ENCODE measurements around the gene RAB38. TPM values are rescaled to one million over a fixed set of nuclear protein-coding genes. Genes with fewer than 3 reads are reported as not detected.

Gene RAB38
- total RNA-seq, 2 experiments from 2014 or later = 0.28 to 0.44 TPM

DNA sequence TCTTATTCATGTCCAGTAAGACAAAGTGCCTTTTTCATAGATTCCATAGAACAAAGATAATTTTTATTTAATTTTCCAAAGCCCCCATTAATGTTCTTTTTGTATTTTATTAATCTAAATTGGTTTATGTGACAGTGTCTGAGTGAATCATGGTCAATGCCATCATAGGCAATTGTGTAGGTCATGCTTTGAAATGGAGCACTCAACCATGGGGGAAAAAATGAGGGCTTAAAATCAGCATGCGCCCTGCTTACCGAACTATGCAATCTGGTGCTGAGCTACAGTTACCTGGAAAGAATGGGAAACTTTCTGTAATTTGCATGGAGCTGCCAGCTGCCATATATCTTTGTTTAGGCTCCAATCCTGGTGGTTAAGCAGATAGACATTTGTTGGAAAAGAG is 28.4 kb upstream of the RAB38 start:
- H3K9me3 ChIP-seq (ENCODE audit: control insufficient read depth in 1 of 2, insufficient read depth in 1 of 2, low read length in 2 of 2) = no peaks in the 10 kb centered on the region
- H3K4me1 ChIP-seq (ENCODE audit: insufficient read depth, low read length) = no peaks in the 10 kb centered on the region
- H3K36me3 ChIP-seq (ENCODE audit: insufficient read depth, low read length) = no peaks in the 10 kb centered on the region
- ChIA-PET CTCF (no interaction called here), POLR2A (no interaction called here)
- no peak overlapping the region for H3K4me3 ChIP-seq (ENCODE audit: low read length)
- intact Hi-C loops (cut with DNase I, micrococcal nuclease) = no loop called here
- DNase-seq = no peak
- no peaks in the 10 kb centered on the region for H3K27me3 Mint-ChIP-seq
- TF ChIP-seq, protein P1, sequence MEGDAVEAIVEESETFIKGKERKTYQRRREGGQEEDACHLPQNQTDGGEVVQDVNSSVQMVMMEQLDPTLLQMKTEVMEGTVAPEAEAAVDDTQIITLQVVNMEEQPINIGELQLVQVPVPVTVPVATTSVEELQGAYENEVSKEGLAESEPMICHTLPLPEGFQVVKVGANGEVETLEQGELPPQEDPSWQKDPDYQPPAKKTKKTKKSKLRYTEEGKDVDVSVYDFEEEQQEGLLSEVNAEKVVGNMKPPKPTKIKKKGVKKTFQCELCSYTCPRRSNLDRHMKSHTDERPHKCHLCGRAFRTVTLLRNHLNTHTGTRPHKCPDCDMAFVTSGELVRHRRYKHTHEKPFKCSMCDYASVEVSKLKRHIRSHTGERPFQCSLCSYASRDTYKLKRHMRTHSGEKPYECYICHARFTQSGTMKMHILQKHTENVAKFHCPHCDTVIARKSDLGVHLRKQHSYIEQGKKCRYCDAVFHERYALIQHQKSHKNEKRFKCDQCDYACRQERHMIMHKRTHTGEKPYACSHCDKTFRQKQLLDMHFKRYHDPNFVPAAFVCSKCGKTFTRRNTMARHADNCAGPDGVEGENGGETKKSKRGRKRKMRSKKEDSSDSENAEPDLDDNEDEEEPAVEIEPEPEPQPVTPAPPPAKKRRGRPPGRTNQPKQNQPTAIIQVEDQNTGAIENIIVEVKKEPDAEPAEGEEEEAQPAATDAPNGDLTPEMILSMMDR (IDR thresholded peaks at IDR 0.05) = no peak
- no peaks in the 10 kb centered on the region for H3K36me3 Mint-ChIP-seq (ENCODE audit: low read depth)
- no peaks in the 10 kb centered on the region for H3K4me1 Mint-ChIP-seq (ENCODE audit: low read depth)
- no peak overlapping the region for H3K27ac ChIP-seq (ENCODE audit: low read depth in 1 of 2, low read length in 2 of 2)
- H3K27me3 ChIP-seq (ENCODE audit: control insufficient read depth in 1 of 2, insufficient read depth in 2 of 2, low read length in 2 of 2) = no peaks in the 10 kb centered on the region
- H3K9me3 Mint-ChIP-seq = no peaks in the 10 kb centered on the region
- no peak overlapping the region for H3K27ac Mint-ChIP-seq
- no peak overlapping the region for H3K4me3 Mint-ChIP-seq
- ATAC-seq (ENCODE audit: poor library complexity) = no peak

DNA sequence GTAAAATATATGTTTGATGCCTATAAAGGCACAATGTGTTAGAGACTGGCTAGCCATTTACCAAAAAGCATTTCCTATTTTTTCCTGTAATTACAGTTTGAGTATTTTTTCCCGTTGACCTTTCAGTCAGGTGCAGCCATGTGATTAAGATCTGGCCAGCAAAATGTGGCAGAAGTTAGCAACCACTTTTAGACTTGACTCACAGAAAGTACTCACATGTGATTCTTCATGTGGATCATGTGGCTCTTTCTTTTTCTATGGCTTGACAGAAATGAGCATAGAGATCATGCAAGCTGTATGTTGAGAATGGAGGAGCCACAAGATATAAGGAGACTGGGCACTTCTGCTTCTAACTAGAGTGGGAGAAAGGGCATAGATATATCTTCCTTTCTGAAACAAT is 27.3 kb upstream of the RAB38 start:
- H3K27me3 ChIP-seq (ENCODE audit: control insufficient read depth in 1 of 2, insufficient read depth in 2 of 2, low read length in 2 of 2) = no peaks in the 10 kb centered on the region
- ATAC-seq (ENCODE audit: poor library complexity) (no peak), DNase-seq (no peak)
- H3K4me1 ChIP-seq (ENCODE audit: insufficient read depth, low read length) = no peaks in the 10 kb centered on the region
- POLR2A ChIA-PET = no interaction called here
- Mint-ChIP-seq H3K27me3 (no peaks in the 10 kb centered on the region), H3K27ac (no peak overlapping the region), H3K9me3 (peaks cover 3% of the 10 kb centered on the region), H3K4me3 (no peak overlapping the region), H3K4me1 (ENCODE audit: low read depth) (no peaks in the 10 kb centered on the region), H3K36me3 (ENCODE audit: low read depth) (no peaks in the 10 kb centered on the region)
- no peak overlapping the region for H3K27ac ChIP-seq (ENCODE audit: low read depth in 1 of 2, low read length in 2 of 2)
- H3K9me3 ChIP-seq (ENCODE audit: control insufficient read depth in 1 of 2, insufficient read depth in 1 of 2, low read length in 2 of 2) = peaks cover 0 to 6% of the 10 kb centered on the region in 2 experiments
- TF ChIP-seq, protein P1 (IDR thresholded peaks at IDR 0.05) = no peak
- CTCF ChIA-PET = no interaction called here
- H3K36me3 ChIP-seq (ENCODE audit: insufficient read depth, low read length) = no peaks in the 10 kb centered on the region
- intact Hi-C loops (cut with DNase I, micrococcal nuclease) = no loop called here
- no peak overlapping the region for H3K4me3 ChIP-seq (ENCODE audit: low read length)

DNA sequence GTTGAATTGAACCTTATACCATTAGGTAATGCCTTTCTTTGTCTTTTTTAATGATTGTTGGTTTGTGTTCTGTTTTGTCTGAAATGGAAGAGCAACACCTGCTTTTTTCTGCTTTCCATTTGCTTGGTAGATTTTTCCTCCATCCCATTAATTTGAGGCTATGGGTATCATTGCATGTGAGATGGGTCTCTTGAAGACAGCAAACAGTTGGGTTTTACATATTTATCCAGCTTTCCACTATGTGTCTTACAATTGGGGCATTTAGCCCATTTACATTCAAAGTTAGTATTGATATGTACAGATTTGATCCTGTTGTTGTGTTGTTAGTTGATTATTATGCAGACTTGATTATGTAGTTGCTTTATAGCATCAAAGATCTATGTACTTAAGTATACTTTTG is 21.1 kb upstream of the RAB38 start:
- H3K27me3 ChIP-seq (ENCODE audit: control insufficient read depth in 1 of 2, insufficient read depth in 2 of 2, low read length in 2 of 2) = no peaks in the 10 kb centered on the region
- ATAC-seq (ENCODE audit: poor library complexity) (no peak), DNase-seq (no peak)
- no peaks in the 10 kb centered on the region for H3K4me1 ChIP-seq (ENCODE audit: insufficient read depth, low read length)
- peaks cover 4% of the 10 kb centered on the region for H3K27me3 Mint-ChIP-seq
- no peaks in the 10 kb centered on the region for H3K4me1 Mint-ChIP-seq (ENCODE audit: low read depth)
- no peaks in the 10 kb centered on the region for H3K36me3 ChIP-seq (ENCODE audit: insufficient read depth, low read length)
- peaks cover 0 to 26% of the 10 kb centered on the region in 2 experiments for H3K9me3 ChIP-seq (ENCODE audit: control insufficient read depth in 1 of 2, insufficient read depth in 1 of 2, low read length in 2 of 2)
- no peak overlapping the region for H3K4me3 ChIP-seq (ENCODE audit: low read length)
- TF ChIP-seq, protein P1 (IDR thresholded peaks at IDR 0.05) = no peak
- H3K4me3 Mint-ChIP-seq = no peak overlapping the region
- no peak overlapping the region for H3K27ac ChIP-seq (ENCODE audit: low read depth in 1 of 2, low read length in 2 of 2)
- ChIA-PET CTCF (no interaction called here), POLR2A (no interaction called here)
- peaks cover 15% of the 10 kb centered on the region for H3K36me3 Mint-ChIP-seq (ENCODE audit: low read depth)
- intact Hi-C loops (cut with DNase I, micrococcal nuclease) = no loop called here
- no peak overlapping the region for H3K27ac Mint-ChIP-seq
- peaks cover 16% of the 10 kb centered on the region for H3K9me3 Mint-ChIP-seq
